Colon (tissue), 2 donors: Measurements from ENCODE around the gene LRRC27.

Source experiments
- FAIRE-seq: peaks from 2 replicates; lab custom pipeline; 2012; peaks lifted over from hg19 to GRCh38; lab: Jason Lieb, UNC
- donor health status: control.
- donor health status: control.

Gene LRRC27

DNA sequence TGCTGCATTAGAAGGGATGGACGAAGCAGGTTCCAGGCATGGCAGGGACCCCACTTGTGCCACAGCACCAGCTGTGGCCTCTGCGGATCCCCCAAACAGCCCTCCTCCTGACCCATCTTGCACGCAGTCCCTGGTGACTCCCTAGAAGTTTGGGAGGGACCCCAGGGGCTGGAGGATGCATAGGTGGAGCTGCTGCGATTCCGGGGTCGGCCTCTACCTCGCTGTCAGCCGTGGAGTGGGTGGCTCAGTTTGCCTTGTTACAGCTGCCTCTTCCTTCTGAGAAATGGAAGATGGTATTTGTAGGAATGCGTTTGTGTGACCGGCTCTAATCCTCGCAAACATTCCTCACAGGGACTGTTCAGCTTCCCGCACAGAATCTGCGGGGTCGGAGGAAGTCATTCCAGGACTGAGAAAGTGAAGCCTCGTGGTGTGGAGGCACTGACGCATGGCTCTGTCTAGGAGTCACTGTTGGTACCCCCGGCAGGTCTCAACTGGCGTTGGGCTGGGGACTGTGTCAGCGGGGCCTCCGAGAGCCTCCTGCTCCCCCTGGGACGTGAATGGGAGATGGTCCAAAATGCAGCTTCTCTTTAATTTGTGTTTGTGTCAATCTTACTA lies 82.5 kb downstream of the LRRC27 start:
- FAIRE-seq: no peak

DNA sequence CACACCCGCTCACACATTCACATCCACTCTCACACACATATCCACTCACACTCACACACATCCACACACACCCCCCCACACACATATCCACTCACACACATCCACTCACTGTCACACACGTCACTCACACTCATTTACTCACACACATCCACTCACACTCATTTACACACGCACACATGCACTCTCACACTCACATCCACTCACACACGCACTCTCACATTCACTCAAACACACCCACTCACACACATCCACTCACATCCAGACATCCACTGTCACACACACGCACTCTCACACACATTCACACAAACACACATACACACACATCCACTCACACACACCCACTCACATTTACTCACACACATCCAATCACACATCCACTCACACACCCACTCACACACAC lies 83.3 kb downstream of the LRRC27 start:
- FAIRE-seq: no peak

DNA sequence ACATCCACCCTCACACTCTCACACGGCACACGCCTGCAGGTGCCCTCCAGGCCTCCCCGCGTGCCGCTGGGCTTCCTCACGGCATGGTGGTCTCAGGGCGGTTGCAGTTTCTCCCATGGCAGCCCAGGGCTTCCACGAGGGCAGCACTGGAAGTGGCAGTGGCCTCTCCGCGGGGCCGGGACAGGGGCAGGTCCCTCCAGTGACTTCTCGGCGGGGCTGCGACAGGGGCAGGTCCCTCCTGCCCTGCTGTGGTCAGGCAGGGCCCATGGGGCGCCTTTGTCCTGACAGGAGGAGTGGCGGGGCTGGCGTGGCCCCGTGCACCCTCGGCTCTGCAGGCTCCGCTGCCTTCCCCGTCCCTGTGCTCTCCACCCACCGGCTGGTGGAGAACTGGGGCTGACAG lies 84.0 kb downstream of the LRRC27 start:
- FAIRE-seq: no peak

DNA sequence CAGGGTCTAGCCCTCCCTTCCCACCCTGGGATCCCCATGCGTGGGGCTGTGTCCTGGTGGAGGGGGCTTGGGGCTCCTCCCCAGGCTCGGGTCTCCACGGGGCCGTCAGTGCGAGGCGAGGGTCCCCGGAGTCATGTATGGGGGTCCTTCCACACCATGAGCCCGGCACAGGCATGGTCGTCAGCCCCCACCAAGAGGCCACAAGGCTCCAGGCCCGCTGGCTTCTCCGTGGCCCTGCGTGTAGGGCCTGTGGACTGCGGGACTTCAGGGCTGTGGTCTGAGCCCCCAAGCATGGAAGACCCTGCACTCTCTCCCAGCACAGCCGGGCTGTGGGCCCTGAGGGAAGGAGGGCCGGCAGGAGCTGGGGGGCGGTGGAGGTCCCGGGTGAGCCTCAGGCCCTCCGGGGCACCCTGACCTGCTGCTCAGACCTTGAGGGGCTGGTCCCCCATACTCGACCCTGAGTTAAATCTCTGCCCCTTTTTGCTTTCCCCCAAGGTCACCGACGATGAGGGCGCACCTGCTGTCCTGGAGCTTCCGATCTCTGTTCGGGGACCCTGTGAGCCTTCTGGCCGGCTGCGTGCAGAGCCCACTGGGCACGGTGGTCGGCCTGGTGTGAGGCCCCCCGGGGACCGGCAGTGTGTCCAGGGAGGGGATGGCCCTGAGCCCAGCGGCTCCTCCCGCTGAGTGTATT lies 84.7 kb downstream of the LRRC27 start:
- no peak for FAIRE-seq

DNA sequence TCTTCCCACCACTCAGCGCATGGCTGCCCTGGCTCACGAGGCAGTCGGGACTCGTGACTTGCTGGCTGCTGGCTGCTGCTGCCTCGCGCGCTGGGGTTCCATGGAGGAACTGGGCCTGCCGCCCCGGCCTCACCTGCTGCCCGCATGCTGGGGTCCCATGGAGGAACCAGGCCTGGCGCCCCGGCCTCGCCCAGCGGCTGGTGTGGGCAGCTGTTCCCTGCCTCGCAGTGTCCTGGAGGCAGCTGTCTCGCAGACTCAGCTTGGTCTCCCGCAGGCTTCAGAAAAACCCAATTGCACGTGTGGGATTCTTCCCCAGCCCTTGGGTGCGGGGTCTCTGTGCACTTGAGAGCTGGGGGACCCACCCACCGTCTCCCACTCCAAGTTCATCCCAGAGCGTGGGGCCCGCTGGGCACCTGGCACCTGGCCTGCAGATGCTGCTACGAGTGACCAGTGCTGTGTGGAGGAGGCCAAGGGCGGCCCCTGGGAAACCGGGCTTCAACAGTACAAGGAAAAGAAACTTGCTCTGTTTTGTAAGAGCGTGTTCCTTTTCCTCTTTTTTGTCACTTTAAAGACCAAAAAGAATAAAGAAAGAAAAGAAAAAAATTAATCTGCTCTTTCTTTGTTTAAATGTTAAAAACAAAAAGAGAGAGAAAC lies 85.4 kb downstream of the LRRC27 start:
- no peak for FAIRE-seq

DNA sequence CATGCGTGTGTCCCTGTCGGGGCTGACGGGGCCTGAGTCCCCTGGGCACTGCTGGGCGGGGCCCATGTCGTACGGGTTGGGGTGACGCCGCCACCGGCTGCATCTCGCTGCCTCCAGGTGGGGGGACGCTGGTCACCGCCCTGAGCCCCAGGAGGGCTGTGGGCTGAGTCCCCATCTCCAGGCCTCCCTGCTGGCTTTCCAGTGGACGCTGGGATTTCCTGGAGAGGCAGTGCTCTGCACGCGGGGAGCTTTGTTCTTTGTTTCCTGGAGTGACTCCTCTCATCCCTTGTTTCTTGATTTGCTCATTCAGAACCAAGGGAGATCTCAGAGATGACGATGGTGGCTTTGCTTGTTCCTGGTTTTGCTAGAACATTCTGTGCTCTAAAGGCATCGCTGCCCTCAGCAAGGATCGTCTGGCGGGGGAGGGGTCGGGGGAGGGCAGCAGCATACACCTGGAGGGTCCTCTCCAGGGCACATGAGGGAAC lies 86.0 kb downstream of the LRRC27 start:
- no peak for FAIRE-seq

DNA sequence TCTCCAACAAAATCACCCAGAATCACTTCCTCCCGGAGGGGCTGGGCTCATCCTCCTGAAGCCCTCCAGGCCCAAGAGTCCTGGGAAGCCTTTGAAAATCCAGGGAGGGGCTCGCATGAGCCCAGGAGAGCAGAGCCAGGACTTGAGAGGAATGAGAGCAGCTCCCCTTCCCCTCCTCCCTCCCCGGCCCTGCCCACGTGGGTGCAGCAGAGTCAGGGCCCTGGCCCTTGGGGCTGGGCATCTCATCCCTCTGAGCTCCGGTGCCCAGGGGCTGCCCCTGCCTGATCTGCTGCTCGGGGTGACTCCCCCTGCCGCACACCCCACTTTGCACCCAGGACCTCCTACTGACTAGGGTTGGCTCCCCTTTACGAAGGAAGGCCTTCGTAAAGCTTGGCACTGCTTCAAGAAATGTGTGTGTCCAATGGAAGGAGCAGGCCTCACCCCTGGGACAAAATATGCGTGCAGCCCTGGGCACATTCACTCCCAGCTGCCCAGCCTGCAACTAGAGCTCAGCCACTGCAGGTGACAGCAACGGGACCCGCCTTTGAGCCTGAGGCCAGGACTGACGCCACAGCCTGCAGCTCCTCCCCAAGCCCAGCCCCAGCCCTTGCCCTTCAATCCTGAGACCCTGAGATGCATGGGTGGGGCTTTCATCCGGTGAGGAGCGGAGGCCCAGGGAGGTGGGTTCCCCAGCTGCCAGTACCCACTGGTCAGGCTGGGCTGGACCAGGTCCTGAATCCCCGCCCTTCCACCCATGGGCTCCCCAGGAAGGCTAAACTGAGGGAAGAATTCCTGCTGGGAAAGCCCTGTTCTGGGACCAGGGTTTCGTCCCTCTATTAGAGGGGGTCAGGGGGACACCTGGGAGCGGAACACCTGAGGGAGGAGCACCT lies 86.8 kb downstream of the LRRC27 start:
- FAIRE-seq: no peak

DNA sequence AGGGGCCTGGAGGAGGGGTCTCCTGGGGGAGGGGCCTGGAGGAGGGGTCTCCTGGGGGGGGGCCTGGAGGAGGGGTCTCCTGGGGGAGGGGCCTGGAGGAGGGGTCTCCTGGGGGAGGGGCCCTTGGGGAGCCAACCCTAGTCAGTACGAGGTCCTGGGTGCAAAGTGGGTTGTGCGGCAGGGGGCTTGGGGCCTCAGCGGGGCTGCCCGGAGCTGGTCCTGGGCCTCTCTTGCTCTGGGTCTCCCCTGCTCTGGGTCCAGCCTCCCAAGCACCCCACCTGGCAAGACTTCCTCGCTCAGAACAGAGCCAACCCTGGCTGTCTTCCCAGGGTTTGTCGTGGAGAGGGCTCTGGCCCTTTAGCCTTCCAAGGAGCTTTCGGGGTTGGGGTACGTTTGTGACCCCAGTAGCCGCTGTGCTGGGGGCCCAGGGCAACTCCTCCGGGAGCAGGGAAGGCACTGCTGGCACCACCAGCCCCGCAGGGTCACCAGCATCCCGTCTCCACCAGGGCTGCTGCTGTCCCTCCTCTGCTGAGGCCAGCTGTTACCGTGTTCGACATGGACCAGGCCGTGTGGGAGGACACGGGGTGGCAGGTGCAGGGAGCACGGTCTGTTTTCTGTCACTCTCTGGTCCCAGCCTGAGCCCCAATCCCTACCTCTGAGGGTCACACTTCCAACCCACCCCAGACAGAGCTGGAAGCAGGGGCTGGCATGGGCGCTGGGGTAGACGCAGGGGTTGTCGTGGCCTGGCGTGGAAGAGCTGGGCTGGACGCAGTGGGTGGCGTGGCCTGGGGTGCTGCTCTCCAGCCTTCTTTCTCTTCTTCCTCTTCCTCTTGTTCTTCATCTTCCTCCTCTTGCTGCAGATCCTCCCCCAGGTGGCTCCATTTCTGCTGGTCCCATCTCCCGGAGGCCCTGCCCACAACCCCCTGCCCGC lies 87.8 kb downstream of the LRRC27 start:
- FAIRE-seq: no peak

DNA sequence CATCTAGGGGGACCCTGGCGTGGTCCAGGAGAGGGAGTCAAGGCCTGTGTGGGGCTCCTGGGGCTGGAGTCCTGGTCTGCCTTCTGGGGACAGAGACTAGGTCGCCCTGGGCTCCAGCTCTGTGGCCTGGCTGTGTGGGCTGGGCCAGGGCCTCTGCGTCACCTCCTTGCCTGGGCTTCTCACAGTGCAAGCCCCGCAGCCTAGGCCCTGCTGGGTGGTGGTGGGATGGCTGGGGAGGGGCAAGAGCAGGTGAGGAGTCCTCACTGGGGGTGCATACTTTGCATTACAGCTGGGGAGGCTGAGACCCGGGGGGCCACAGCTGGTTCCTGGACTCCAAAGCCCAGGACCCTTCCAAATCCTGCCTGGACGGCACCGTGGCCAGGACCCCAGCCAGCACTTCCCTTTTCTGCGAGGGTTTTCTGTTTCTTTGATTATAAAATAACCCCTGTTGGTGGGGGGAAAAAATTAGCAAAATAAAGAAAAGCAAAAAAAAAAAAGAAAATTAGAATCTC lies 88.5 kb downstream of the LRRC27 start:
- no peak for FAIRE-seq

DNA sequence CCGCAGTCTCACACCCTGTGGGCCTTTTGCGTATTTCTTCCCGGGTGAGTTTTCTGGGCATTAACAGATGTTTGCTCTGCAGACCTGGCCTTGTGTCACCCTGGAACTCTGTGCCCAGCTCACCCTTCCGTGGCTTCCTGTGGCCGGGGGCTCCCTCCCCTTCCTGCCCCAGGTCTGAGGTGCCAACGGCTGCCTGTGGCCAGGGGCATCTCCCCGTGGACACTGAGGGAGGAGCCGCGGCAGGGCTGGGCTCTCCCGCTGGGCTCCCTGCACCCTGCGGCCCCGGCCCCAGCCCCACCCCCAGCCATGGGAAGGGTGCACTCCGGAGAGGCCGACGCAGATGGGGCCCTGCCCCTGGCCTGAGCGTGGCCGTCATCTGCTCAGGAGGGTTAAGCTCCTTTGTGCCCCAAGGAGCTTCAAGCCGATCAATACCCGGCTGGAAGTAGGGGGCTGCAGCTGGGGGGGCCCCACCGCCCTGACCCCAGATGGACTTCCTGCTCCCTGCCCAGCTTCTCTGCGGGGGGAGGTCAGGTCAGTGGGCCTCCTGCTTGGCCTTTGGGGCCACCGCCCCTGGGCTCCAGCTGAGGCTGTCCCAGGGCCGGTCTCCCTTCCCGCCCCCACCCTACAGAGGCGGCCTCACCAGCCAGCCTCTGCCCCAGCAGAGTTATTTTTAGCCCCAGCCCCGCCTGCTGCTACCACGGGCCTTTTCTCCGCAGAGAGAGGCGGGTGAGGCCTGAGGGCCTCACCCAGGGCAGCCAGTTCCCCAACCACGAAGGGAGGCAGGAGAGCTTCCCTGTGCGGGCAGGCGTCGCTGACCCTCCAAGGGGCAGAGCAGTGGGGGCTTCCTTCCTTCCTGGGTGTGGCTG lies 89.2 kb downstream of the LRRC27 start:
- FAIRE-seq: no peak

DNA sequence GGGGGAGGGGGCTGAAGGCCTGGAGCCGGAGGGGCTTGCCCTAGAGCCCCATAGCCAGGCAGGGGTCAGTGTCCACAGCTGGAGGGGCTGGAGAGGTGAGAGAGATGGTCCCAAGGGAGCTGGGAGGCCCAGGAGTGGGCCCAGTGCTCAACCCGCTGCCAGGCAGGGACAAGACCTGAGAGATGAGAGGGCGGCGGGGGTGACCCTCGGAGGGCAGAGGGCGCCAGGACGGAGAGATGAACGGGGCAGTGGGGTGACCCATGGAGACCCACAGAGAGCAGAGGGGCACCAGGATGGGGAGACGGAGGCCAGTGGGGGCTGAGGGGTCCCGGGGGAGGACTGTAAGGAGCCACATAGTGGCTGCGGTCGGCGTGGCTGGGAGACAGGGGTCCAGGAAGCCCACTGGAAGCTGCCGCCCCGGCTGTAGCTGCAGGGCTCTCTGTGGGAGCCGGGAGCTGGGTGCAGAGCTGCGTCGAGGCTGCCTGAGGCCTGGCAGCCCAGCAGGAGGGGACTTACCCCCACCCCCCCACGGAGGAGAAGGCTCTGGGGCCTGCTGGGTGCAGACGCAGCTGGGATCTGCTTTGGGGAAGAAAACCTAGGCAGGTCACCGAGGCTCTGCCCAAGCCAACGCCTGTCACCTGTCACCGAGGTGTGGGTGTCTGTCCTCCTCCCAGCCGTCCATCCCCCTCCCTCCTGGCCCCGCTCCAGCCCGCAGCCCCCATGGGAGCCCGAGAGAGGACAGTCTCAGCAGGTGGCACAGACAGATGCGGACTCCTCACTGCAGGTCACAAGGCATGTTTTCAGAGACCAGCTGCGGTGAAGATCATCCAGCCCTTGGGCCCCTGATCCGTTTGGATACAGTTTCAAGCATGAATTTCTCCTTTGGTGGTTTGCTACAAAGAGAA lies 90.1 kb downstream of the LRRC27 start:
- no peak for FAIRE-seq

DNA sequence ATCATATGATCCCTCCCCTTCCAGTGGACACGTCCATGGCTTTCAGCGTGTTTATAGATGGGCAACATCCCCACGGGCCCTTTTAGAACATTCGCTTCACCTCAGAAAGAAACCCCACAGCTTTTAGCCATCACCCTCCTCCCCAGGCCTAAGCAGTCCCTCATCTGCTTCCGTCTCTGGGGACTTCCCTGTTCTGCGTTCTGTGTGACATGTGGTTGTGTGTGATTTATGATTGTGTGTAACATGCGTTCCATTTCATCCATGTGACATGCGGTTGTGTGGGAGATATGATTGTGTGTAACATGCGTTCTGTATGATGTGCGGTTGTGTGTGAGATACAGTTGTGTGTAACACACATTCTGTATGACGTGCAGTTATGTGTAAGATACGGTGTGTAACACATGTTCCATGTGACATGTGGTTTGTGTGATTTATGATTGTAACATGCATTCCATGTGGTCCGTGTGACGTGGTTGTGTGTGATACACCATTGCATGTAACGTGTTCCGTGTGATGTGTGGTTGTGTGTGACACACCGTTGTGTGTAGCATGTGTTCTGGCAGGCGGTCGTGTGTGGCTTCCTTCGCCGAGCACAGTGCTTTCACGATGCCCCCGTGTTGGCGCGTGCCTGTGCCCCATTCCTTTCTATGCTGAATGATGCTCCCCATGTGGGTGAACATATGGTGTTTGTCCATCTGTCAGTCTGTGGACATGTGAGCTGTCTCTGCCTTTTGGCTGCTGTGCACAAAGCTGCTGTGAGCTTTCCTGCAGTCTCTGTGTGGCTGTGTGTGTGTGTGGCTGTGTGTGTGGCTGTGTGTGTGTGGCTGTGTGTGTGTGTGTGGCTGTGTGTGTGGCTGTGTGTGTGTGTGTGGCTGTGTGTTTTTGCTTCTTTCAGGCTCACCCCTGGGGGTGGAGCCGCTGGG lies 91.2 kb downstream of the LRRC27 start:
- FAIRE-seq: no peak

DNA sequence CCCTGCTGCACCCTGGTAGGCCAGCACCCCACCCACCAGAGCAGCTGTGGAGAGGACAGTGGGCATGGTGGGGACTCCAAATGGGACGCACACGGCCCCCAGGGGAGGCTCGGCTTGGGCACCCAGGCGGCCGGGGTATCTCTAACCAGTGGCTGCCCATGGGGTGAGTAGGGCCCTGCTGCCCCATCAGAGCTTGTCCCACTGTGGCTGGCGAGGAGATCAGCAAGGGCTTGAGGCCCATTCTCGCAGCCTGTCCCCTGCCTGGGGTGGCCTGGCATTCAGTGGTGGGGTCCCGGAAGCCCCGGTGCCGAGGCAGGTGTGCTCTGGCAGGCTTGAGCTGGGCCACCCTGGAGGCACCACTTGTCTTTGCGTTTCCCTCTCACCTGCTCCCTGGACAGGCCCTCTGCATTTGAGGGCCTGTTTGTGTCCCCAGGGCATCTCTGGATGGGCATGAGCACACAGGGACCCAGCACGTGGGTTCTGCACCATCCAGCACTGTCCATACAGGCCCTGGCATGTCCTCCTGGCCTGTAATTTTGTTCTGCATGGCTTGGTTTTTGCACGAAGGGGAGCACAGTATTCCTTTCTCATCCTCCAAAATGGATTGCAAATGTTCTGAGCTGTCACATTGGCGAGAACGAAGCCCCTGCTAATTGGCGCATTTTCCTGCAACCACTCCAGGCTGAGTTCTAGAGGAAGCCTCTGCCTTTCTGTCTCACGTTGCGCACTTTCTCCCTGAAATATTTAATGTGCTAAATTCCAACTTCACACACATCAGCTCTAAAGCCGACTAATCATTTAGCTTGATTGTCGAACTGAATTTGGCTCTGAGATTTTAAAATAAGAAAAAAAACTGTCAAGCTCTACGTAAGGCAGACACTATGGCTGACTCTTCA lies 92.2 kb downstream of the LRRC27 start:
- no peak for FAIRE-seq

DNA sequence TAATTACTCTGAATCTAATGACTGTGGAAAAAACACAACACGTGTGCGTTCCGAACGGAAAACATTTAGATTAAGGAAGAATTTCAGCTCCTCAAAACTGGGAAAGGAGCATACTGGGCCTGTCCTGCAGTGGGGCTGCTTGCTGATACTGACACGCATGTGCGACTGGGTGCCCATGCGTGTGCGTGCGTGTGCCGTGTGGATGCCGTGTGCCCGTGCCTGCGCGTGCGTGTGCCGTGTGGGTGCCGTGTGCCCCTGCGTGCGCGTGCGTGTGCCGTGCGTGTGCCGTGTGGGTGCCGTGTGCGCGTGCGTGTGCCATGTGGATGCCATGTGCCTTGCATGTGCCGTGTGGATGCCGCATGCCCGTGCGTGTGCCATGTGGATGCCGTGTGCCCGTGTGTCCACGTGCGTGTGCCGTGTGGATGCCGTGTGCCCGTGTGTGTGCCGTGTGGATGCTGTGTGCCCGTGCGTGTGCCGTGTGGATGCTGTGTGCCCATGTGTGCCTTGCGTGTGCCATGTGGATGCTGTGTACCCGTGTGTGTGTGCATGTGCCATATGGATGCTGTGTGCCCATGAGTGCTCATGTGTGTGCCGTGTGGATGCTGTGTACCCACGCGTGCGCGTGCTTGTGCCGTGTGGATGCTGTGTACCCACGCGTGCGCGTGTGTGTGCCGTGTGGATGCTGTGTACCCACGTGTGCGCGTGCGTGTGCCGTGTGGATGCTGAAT lies 93.2 kb downstream of the LRRC27 start:
- FAIRE-seq: no peak

DNA sequence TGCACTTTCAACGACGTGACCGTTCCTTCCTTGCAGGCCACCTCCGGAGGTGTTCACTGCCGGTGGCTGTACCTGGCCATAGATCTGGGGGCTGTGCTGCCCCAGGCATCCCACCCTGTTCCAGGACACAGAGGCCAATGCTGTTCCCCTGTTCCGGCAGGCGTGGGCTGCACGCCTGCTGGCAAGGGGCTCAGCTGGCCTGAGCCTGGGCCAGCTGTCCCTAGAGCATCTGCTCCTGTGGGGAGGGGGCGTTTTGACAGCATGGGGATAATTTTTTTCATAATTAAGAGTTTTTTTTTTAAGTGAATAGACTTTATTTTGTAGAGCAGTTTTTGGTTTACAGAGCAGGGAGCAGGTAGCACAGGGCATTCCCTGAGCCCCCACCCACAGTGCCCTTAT lies 93.8 kb downstream of the LRRC27 start:
- no peak for FAIRE-seq
